ENCODE data around the gene CA6.
A peak's percentile ranks its signal among the peaks of the same experiment; 100 is the strongest.
"Not testable (repeated sequence)": the region's sequence is repeated elsewhere in the genome, so short reads cannot be mapped to it uniquely, and the experiment has no call there.

Gene CA6

DNA sequence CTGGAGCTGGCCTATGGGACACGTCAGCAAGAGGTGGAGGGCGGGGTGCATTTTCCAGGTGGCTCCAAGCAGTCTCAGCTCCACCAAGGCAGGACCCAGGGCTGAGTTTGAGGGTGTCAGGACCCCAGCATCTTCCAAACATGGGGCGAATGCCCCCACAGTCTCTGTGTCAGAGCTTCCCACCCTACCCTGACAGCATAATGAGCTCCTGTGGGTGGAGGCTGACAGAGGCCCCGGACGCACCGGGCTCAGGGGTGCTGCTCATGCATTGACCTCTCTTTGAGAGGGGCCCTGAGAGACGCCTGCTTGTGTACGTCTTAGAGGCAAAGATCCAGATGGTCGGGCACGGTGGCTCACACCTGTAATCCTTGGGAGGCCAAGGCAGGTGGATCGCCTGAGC is 43.4 kb downstream of the CA6 start:
- Histone ChIP-seq H3K4me3 (ENCODE audit: low read depth, low read length) (no peak overlapping the region), H3K27me3 (no peaks in the 10 kb centered on the region), H3K36me3 (no peaks in the 10 kb centered on the region), H3K9me3 (no peaks in the 10 kb centered on the region), H3K4me1 (no peaks in the 10 kb centered on the region)
- TF ChIP-seq, protein P1, sequence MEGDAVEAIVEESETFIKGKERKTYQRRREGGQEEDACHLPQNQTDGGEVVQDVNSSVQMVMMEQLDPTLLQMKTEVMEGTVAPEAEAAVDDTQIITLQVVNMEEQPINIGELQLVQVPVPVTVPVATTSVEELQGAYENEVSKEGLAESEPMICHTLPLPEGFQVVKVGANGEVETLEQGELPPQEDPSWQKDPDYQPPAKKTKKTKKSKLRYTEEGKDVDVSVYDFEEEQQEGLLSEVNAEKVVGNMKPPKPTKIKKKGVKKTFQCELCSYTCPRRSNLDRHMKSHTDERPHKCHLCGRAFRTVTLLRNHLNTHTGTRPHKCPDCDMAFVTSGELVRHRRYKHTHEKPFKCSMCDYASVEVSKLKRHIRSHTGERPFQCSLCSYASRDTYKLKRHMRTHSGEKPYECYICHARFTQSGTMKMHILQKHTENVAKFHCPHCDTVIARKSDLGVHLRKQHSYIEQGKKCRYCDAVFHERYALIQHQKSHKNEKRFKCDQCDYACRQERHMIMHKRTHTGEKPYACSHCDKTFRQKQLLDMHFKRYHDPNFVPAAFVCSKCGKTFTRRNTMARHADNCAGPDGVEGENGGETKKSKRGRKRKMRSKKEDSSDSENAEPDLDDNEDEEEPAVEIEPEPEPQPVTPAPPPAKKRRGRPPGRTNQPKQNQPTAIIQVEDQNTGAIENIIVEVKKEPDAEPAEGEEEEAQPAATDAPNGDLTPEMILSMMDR (IDR thresholded peaks at IDR 0.05; ENCODE audit: low read depth, low read length) = no peak
- DNase-seq = no peak

DNA sequence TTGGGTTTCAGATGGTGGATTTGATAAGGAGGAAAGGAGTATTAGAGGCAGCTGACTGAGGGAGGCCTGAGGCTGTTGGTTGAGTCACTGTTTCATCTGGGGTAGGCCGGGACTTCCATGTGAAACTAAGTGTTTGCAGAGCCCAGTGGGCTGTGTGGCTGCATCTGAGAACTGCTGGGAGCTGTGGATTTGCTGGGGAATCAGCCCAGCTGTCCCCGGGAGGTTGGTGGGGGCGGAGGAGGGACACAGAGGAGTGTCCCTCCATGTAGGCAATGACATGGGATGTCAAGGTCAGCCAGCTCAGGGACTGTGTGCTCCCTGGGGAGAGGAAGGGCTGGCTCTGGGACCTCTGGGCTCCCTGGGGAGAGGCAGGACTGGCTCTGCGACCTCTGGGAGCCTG is 44.2 kb downstream of the CA6 start:
- Histone ChIP-seq H3K4me1 (no peaks in the 10 kb centered on the region), H3K27me3 (no peaks in the 10 kb centered on the region), H3K36me3 (no peaks in the 10 kb centered on the region), H3K9me3 (no peaks in the 10 kb centered on the region), H3K4me3 (ENCODE audit: low read depth, low read length) (no peak overlapping the region)
- TF ChIP-seq, protein P1 (IDR thresholded peaks at IDR 0.05; ENCODE audit: low read depth, low read length) = no peak
- DNase-seq = no peak

DNA sequence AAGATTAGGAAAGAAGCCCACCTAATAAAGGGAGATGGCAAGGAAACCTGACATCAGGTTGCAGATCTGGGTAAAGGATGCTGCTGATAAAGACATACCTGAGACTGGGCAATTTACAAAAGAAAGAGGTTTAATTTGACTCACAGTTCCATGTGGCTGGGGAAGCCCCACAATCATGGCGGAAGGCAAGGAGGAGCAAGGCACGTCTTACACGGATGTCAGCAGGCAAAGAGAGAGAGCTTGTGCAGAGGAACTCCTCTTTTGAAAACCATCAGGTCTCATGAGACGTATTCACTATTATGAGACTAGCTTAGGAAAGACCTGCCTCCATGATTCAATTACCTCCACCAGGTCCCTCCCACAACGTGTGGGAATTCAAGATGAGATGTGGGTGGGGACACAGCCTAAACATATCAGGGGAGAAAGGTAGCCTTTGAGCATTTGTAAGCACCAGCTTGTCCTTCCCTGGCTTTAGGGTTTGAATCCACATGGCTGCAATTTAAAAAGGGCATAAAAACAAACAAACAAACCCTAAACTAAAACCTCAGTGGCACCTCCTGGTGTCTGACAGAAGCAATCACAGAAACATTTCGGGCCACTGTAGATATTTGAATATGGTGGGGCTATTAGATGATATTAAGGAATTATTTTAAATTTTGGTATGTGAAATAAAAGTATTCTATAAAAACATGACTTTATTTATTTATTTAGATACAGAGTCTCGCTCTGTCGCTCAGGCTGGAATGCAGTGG is 47.4 kb downstream of the CA6 start:
- Histone ChIP-seq H3K9me3 (no peaks in the 10 kb centered on the region), H3K4me3 (ENCODE audit: low read depth, low read length) (no peak overlapping the region), H3K36me3 (no peaks in the 10 kb centered on the region), H3K4me1 (no peaks in the 10 kb centered on the region), H3K27me3 (no peaks in the 10 kb centered on the region)
- DNase-seq = no peak
- TF ChIP-seq, protein P1 (IDR thresholded peaks at IDR 0.05; ENCODE audit: low read depth, low read length) = peak; percentile 21

DNA sequence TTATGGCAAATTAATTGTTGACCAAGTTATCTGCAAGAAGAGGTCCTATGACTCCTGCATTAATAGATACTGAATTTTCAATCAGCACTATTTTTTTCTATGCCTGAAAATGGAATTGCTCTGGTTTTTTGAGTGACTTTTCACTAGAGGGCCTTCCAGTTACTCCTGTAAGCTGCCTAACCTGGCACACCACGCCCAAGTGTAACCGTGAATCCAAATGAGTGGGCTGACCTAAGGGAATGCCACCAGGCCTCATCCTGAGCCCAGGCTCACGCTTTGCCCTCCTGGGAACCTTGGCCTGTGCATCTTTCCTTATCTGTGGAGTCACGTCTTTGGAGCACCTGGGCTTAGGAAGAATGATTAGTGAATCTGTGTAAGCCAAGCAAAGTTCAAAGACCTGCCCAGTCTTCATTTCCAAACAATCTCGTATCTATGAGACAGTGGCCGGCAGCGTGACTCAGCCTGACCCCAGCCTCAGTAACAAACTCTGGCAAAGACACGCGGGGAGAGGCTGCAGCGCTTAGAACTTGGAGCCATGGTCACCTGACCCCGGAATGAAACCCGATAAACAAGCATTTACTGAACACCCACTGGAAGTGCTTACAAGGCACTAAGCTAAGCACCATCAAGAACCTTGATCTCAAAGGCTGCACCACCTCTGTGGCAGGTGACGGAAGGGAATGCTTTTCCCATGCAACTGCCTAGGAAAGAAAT is 48.5 kb downstream of the CA6 start:
- not testable (repeated sequence) for H3K4me3 ChIP-seq (ENCODE audit: low read depth, low read length); H3K36me3 ChIP-seq; H3K4me1 ChIP-seq; H3K9me3 ChIP-seq; H3K27me3 ChIP-seq; DNase-seq

DNA sequence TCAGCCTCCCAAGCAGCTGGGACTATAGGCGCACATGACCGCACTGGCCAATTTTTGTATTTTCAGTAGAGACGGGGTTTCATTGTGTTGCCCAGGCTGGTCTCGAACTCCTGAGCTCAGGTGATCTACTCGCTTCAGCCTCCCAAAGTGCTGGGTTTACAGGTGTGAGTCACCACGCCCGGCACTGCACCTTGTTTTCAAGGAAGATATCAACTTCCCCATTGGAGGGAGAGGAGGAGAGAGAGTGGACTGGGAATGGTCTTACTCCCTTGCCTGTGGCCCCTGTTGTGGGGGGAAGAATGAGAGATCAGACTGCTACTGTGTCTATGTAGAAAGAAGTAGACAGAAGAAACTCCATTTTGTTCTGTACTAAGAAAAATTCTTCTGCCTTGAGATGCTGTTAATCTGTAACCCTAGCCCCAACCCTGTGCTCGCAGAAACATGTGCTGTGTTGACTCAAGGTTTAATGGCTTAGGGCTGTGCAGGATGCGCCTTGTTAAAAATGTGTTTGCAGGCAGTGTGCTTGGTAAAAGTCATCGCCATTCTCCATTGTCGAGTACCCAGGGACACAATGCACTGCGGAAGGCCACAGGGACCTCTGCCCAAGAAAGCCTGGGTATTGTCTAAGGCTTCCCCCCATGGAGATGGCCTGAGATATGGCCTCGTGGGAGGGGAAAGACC is 56.0 kb downstream of the CA6 start:
- not testable (repeated sequence) for H3K4me3 ChIP-seq (ENCODE audit: low read depth, low read length); H3K4me1 ChIP-seq; DNase-seq; H3K36me3 ChIP-seq; H3K9me3 ChIP-seq; H3K27me3 ChIP-seq

DNA sequence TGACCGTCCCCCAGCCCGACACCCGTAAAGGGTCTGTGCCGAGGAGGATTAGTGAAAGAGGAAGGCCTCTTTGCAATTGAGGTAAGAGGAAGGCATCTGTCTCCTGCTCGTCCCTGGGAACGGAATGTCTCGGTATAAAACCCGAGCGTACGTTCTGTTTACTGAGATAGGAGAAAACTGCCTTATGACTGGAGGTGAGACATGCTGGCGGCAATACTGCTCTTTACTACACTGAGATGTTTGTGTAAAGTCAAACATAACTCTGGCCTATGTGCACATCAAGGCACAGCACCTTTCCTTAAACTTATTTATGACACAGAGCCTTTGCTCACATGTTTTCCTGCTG is 56.5 kb downstream of the CA6 start:
- DNase-seq; H3K36me3 ChIP-seq; H3K4me3 ChIP-seq (ENCODE audit: low read depth, low read length); H3K27me3 ChIP-seq; H3K9me3 ChIP-seq; H3K4me1 ChIP-seq: not testable (repeated sequence)

DNA sequence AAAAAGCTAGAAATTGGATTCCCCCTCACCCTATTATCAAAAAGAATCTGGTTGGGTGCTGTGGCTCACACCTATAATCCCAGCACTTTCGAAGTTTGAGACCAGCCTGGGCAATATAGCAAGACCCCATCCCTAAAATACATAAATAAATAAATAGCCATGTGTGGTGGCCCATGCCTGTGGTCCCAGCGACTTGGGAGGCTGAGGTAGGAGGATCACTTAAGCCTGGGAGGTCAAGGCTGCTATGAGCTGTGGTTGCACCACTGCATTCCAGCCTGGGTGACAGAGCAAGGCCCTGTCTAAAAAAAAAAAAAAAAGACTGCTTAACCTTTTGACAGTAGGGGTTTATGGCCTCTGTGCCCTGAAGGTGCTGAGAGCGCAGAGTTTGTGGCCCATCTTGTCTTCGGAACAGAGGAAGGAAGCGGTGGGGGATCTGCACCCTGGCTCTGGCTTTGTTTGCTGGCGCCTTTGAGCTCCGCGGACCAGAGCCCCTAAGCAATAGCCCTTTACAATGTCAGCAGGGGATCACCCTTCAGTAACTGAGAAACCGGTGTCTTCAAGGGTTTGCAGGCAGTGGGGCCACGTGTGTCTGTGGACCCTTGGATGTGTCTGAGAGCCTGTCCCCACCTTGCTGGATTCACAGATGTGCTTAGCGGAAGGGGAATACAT is 58.5 kb downstream of the CA6 start:
- Histone ChIP-seq H3K4me1 (no peaks in the 10 kb centered on the region), H3K4me3 (ENCODE audit: low read depth, low read length) (no peak overlapping the region), H3K9me3 (no peaks in the 10 kb centered on the region), H3K36me3 (no peaks in the 10 kb centered on the region), H3K27me3 (no peaks in the 10 kb centered on the region)
- DNase-seq = no peak
- TF ChIP-seq, protein P1 (IDR thresholded peaks at IDR 0.05; ENCODE audit: low read depth, low read length) = no peak
